Caki2 (cell line): ENCODE measurements around the gene LAMB4. TPM values are rescaled to one million over a fixed set of nuclear protein-coding genes. Genes with fewer than 3 reads are reported as not detected.

Source experiments
- DNase-seq: peaks from one replicate; pipeline ENCODE4 v3.0.0-alpha.2; 2015; ENCODE audit warnings: low read depth
- in situ Hi-C: cut with HindIII; loops from 2 replicates; pipeline ENCODE4 v1.10.0; 2016; ENCODE audit warnings: low sequenced_read_pairs, low pct_unique_long_range_greater_than_20kb, mixed read lengths
- total RNA-seq: library from RNA; depleted of rRNA; stranded (reverse); fragments of >200 nt; shearing (Covaris generic); gene quantifications from 2 replicates; pipeline ENCODE4 v1.2.3, GENCODE V29; 2014; ENCODE audit warnings: low replicate concordance

The LAMB4 gene
- total RNA-seq, 1 experiment from 2014 or later = 0.54 TPM

GRCh38 chr7:108146070-108146842 is 16.1 kb upstream of the LAMB4 start:
- in situ Hi-C loops = no loop called here
- DNase-seq = peak; percentile 66

GRCh38 chr7:108145401-108145800 is 15.2 kb upstream of the LAMB4 start:
- no peak for DNase-seq
- in situ Hi-C loops = no loop called here

GRCh38 chr7:108144931-108145330 is 14.8 kb upstream of the LAMB4 start:
- in situ Hi-C loops = no loop called here
- no peak for DNase-seq

DNA sequence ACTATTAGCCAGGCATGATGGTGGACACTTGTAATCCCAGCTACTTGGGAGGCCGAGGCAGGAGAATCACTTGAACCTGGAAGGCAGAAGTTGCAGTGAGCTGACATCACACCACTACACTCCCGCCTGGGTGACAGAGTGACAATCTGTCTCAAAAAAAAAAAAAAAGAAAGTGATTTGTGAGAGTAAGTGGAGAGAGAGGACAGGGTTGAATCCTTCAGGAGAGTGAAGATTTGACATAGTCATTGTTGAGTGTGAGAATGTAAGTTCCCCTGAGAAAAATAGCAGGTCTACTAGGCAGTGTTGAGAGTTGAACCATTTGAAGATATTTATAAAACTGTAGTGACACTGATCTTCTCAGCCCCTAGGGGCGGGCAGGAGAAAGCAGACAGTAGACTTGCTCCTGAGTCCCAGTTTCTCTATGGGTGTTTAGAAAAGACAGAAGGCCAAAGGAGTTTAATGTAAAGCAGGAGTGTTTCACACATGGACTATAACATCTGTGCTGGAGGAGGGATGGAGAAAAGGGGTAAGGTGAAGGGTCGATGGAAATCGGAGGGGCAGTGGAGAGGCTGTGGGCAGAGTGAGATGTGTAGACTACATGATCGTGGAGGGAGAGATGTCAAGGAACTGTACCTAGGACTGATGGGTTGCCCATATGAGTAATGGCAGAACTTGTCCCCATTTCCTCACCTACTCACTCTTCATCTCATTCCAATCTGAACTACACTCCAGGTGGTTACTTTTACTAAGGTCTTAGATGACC is 13.7 kb upstream of the LAMB4 start:
- DNase-seq = no peak
- in situ Hi-C loops = no loop called here

- DNase-seq = no peak
- in situ Hi-C loops = no loop called here
These were observed 12.6 kb upstream of the LAMB4 start for GRCh38 chr7:108142675-108143259.

DNA sequence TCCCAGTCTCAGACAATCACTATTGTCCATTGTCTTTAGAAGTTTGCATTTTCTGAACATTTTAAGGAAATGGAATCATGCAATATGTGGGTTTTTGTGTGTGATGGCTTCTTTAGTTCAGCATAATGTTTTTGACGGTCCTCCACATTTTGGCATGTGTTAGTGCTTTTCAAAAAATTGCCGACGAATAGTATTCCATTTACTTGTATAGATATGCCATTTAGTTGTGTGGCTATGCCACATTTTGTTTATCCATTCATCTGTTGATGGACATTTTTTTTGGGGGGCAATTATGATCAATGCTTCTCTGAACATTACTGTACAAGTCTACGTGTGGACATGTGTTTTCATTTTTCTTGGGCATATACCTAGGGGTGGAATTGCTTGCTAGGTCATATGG is 12.0 kb upstream of the LAMB4 start:
- in situ Hi-C loops = no loop called here
- no peak for DNase-seq

- DNase-seq = no peak
- in situ Hi-C loops = no loop called here
These were observed 10.5 kb upstream of the LAMB4 start for GRCh38 chr7:108140671-108141070.

GRCh38 chr7:108138911-108139310 is 8.8 kb upstream of the LAMB4 start:
- in situ Hi-C loops = no loop called here
- DNase-seq = no peak

- in situ Hi-C loops = no loop called here
- DNase-seq = no peak
These were observed 7.8 kb upstream of the LAMB4 start for GRCh38 chr7:108137993-108138392.

DNA sequence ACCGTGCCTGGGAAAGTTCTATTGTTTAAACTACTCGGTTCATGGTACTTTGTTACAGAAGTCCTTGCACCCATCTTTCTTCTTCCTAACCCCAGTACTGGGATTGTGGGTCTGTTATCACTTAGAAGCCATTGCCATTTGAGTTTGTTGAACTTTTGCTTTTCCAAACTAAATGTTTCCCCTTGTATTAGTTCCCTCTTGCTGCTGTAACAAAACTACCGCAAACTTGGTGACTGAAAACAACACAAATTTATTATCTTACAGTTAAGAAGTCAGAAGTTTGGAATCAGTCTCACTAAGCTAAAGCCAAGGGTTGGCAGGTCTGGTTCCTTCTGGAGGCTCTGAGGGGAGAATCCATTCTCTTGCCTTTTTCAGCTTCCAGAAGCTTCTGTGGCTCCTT is 6.9 kb upstream of the LAMB4 start:
- in situ Hi-C loops = no loop called here
- no peak for DNase-seq

DNA sequence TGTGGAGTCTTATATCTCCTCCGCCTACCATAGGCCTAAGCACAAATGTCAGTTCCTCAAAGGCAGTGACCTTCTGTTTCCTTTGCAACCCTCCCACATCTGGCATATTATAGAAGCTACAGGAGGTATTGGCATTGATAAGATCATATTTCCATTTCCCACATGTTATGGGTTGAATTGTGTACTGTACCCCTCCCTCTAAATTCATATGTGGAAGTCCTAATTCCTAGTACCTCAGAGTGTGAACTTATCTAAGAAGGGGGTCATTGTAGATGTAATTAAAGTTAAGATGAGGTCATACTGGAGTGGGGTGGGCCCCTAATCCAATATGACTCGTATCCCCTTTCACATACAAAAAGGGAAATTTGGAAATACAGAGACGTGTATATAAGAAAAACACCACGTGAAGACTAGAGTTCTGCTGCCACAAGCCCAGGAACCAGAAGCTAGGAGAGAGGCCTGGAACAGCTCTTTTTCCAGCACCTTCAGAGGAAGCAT is 6.1 kb upstream of the LAMB4 start:
- DNase-seq = no peak
- in situ Hi-C loops = no loop called here

DNA sequence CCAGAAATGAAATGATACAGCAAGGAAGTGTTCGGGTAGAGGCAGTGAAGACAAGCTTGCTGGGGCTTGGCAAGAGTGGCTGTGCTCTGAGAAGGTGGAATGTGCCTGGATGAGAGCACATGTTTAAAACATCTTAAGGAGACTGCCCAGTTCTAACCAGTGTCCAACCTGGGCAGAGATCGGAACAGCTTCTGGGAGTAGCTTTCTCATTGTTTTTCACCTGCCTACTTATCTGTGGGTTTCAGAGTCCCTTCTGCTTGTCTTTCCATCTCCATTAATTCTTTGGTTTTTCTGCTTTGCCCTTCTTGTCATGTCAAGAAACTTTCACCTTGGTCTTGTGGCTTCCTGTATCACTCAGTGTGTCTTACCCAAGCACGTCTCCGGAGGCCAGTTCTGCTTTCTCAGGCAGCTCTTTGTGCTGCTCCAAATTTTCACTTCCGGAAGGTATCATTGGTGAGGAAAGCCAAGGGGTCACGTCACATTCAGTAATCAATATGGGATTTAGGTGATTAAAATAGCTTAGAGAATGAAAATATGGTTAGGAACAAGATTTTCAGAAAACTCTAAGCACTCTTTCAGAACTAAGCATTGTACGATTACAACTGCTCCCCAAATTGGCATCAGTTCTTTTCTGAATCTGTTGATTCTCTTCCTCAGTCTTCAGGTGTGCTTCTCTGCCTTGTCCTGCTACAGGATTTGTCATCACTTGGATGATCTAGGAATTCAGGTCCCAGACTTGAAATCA is 5.5 kb upstream of the LAMB4 start:
- no peak for DNase-seq
- in situ Hi-C loops = no loop called here

DNA sequence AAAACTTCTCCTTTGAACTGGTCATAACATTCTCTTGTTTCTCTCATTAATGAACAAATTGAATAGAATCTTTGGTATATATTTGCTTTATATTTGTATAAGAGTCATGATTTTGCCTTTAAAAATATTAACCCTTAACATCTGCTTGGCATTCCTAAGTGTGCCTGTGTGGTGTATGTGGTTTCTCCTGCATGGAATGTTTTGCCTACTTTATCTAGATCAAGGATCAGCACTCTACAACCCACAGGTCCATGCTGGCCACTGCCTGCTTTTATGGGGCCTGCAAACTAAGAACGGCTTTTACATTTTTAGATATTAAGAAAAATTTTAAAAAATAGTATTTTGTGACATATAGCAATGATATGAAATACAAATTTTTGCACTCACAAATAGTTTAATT is 4.3 kb upstream of the LAMB4 start:
- in situ Hi-C loops = no loop called here
- no peak for DNase-seq

DNA sequence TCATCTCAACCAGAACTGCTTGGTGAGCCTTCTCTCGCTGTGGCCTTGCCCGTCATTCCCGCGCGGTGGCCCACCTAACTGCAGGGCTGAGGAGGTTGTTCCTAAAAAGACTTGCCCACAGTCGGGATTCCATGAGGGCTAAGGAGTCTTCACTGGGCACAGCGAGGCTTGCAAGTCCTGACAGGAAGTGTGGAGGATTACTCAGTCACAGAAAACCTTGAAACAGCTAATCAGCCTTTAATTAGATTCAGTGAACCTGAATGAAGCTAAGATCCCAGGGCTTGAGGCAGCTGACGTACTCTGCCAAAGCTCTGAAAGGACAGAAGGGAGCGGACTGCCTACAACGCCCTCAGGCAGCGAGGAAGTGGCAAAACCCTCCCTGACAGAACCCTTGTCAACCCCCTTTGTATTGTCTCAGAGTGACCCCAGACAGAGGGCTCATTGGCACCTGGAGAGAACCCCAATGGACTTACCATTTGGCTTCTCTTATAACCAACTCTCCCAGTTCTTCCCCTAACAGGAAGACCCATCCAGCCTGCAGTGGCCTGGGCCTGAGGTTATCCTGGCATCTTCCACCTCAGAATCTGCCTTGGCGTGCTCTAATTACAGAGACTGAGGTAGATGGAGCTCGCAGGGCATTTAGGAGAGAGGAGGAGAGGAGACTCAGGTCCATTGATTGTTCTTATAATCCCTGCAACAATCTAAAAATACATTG is 2.5 kb upstream of the LAMB4 start:
- no peak for DNase-seq
- in situ Hi-C loops = no loop called here

DNA sequence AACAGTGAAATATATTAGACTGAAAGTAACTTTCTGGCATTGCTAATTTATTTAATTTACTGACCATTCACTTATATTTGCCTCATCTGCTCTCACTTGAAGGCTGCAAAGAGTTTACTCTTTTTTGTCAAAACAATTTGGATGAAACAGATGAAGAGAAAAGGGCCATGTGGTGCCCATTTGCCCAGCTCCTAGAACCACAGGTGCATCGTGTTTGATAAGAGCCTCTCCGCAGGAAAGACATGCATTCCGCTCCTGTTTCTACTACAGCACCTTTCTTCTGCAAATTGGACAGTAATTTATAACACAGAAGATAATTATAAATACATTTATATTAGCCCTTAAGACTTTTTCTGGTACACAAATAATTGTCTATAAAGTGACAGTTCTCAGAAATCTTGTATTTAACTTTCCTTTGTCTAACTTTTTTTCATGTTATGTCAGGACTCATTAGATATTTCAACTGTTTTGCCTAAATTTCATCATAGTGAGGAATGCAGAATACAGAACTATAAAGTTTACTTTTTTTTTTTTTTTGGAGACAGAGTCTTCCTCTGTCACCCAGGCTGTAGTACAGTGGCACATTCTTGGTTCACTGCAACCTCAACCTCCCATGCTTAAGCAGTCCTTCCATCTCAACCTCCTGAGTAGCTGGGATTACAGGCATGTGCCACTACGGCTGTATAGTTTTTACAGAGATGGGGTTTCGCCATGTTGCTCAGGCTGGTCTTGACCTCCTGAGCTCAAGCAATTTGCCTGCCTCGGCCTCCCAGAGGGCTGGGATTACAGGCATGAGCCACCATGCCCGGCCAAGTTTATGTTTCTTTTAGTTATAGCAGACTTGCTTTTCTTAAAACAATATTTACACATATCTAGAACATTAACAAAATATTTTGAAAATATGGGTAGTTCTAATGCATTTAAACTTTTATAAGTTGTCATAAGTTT is 869 bp downstream of the LAMB4 start:
- in situ Hi-C loops = no loop called here
- no peak for DNase-seq

DNA sequence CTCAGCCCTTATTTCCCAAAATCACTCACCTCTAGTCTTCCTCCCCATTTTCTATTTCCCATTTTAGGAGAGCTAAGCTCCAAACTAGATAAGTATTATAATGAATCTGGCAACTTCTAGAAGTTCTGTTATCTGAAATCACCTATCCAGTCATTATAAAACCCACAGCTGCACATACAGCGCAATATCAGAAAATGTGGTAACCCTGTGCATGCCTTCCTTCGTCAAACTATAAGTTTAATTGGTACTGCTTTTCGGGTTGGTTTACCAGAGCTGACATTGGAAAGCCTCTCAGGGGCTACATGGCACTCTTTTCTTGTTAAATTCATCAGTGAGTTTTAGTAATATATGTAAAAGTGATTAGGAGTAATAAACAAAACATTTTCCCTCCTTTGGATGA is 1.6 kb downstream of the LAMB4 start:
- in situ Hi-C loops = no loop called here
- DNase-seq = no peak

DNA sequence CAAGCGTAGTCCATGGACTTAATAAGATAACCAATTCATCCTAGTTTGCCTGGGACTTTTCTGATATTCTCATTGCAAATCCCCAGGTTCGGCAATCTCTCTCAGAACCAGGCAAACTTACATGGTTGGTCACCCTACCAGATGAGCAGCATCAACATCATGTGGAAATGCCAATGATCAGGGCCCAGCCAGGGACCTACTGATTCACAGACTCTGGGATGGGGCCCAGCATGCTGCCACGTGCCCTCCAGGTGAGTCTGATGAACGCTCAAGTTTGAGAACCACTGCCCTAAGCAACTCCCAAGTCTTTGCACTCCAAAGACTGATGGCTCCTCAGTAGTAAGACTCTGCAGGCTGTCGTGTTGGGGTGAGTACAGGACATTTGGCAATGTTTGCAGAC is 2.7 kb downstream of the LAMB4 start:
- in situ Hi-C loops = no loop called here
- no peak for DNase-seq
